ENCODE results near the gene NCOR2. TPM values are rescaled to one million over a fixed set of nuclear protein-coding genes. Genes with fewer than 3 reads are reported as not detected.
A peak's percentile ranks its signal among the peaks of the same experiment; 100 is the strongest.

Gene NCOR2
- 100 to 1,000 TPM in 8 of 9 donors, 10 to 100 TPM in 1; 66.9 to 184 (median 132) TPM for total RNA-seq
- polyA plus RNA-seq, result 10 to 100 TPM; 62.1 to 67.0 TPM
- long read RNA-seq, donor 1, partial matches to known transcripts, result 54 of 105 reads
- long read RNA-seq, donor 1, other reads (novel, unspliced or antisense), result 51 of 105 reads
- long read RNA-seq, donor 2, partial matches to known transcripts, result 25 of 48 reads
- long read RNA-seq, donor 2, other reads (novel, unspliced or antisense), result 22 of 48 reads
- long read RNA-seq, donor 3, partial matches to known transcripts, result 38 of 78 reads
- long read RNA-seq, donor 3, other reads (novel, unspliced or antisense), result 40 of 78 reads

DNA sequence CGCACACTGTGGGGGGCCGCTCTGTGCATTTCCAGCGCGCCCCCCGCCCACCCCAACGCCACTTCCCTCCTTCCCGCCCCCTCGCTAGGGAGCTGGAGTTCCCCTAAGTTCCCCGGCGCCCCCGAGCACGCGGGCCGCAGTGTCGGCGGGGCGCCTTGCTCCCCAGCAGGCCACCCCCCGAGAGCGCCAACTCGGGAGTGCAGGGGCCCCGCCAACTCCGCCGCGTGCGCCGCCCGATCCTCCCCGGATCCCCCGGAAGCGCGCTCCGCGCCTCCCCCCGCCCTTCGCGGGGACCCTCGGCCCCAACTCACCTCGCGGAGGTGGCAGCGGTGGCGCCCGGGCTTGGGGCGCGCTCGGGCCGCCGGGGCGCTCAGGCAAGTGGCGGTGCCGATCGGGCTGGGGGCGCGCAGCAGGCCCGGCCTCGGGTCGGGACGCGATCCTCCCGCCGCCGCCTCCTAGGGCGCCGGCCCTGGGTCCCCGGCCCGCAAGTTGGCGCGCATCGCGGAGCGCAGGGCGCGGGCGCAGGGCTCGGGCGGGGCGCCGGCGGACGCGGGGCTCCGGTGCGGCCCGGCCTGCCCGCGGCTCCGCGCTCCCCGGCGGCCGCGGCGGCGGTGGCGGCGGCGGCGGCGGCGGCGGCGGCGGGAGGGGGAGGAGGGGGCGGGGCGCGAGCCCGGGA lies at the start of gene NCOR2:
Gene NCOR2 (minus strand): TSS at position 616 of the 676 bp plus-strand sequence. CDS start 72,361 bp downstream, outside the sequence.
- peak in 1 of 5 donors; percentile 56 for DNase-seq
- WGBS, 4 donors, result 0 to 1% (median 1%) methylated on average over 23 to 105 of the region's 106 CpGs

DNA sequence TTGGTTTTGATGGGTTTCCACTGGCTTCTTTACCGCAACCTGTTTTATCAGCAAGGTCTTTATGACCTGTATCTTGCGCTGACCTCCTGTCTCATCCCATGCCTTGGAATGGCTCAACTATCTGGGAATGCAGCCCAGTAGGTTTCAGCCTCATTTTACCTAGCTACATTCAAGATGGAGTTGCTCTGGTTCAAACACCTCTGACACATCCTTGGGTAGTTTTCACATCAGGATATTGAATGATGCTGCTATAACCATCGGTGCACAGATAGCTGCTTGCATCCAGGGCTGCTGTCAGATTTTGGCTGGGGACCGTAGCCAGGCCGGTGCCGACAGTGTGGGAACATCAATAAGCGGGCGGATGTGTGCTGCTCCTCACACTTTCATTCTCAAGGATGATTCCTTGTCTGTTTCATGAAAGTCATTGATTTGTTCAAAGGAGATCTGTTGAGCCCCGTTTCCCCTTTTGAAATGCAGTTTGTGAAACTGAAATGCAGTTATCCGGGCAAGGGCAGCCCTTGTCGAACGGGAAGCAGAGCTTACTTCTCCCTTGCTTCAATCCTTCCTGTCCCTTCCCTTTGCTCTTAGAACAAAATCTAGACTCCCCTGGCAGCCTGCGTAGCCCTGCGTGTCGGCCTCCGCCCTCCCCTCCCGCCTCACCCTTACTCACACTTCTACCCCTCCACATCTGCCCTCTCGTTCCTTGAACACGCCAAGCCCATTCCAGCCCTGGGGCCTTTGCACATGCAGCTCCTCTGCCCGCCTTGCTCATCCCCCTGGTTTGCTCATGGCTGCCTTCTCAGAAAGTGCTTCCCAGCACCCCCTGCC lies 49.2 kb upstream of the NCOR2 start:
- peaks cover 0 to 24% (median 12%) of the 10 kb centered on the region in 12 donors for H3K4me1 ChIP-seq
- TF ChIP-seq, protein P1, sequence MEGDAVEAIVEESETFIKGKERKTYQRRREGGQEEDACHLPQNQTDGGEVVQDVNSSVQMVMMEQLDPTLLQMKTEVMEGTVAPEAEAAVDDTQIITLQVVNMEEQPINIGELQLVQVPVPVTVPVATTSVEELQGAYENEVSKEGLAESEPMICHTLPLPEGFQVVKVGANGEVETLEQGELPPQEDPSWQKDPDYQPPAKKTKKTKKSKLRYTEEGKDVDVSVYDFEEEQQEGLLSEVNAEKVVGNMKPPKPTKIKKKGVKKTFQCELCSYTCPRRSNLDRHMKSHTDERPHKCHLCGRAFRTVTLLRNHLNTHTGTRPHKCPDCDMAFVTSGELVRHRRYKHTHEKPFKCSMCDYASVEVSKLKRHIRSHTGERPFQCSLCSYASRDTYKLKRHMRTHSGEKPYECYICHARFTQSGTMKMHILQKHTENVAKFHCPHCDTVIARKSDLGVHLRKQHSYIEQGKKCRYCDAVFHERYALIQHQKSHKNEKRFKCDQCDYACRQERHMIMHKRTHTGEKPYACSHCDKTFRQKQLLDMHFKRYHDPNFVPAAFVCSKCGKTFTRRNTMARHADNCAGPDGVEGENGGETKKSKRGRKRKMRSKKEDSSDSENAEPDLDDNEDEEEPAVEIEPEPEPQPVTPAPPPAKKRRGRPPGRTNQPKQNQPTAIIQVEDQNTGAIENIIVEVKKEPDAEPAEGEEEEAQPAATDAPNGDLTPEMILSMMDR (IDR thresholded peaks at IDR 0.05), result no peak
- TF ChIP-seq POLR2A (IDR thresholded peaks at IDR 0.05), result no peak
- no peaks in the 10 kb centered on the region for H3K27me3 ChIP-seq
- no peaks in the 10 kb centered on the region for H3K36me3 ChIP-seq
- H3K27ac ChIP-seq, result peak overlapping the region in 1 of 12 donors; percentile 57
- WGBS, 4 donors, result 83 to 90% (median 86%) methylated on average over 20 of the region's 20 CpGs
- ATAC-seq (no peak), DNase-seq (no peak)
- no peak overlapping the region for H3K4me3 ChIP-seq
- peaks cover 0 to 6% (median 0%) of the 10 kb centered on the region in 12 donors for H3K9me3 ChIP-seq
- intact Hi-C loops (cut with DNase I), result loop anchor here in 2 of 10 donors (5.0 kb wide), 2 partner anchors 39 to 44 kb away; no protein-coding TSS in a partner anchor

More for the DNA sequence above, at the start of gene NCOR2:
- no peaks in the 10 kb centered on the region for H3K9me3 ChIP-seq
- H3K27me3 ChIP-seq, result no peaks in the 10 kb centered on the region
- peak within 1 kb of the TSS; percentile 36 to 99 (median 92) for H3K4me3 ChIP-seq
- peaks cover 0 to 60% (median 47%) of the 10 kb centered on the region in 12 donors for H3K4me1 ChIP-seq
- TF ChIP-seq POLR2A (IDR thresholded peaks at IDR 0.05), result no peak
- TF ChIP-seq, protein P1 (IDR thresholded peaks at IDR 0.05), result no peak
- peak within 1 kb of the TSS; percentile 93 to 99 (median 98) for H3K27ac ChIP-seq
- H3K36me3 ChIP-seq, result peaks cover 0 to 2% (median 0%) of the 10 kb centered on the region in 9 donors
- peak in 1 of 4 donors; percentile 4 for ATAC-seq
- intact Hi-C loops (cut with DNase I), result loop anchor here (1.0 to 10.0 kb wide), 18 partner anchors 48 to 532 kb away; no protein-coding TSS in a partner anchor

DNA sequence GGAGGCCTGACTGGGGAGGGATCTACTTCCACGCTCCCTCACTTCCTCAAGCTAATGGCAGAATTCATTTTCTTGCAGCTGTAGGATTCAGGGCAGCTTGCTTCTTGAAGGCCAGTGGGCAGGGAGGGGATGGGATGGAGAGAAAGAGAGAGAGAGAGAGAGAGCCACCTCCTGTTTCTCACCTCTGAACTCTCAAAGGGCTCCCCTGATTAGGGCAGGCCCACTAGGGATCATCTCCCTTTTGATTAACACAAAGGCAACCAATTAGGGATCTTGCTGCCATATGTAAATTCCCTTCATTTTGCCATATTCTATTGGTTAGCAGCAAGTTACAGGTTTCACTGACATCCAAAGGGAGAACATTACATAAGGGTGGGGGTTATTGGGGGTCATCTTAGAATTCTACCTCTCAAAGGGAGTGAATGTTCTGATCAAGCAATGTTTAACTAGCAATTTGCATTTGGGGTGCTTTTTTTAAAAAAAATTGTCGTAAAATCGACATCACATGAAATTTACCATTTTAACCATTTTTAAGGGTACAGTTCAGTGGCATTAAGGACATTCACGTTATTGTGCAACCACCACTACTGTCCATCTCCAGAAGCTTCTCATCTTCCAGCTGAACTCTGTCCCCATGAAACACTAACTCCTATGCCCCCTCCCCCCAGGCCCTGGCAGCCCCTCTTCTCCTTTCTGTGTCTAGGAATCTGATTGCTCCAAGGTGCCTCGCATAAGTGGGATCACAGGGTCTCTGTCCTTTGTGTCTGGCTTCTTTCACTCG lies 47.3 kb upstream of the NCOR2 start:
- peaks cover 0 to 22% (median under 1%) of the 10 kb centered on the region in 12 donors for H3K4me1 ChIP-seq
- no peak overlapping the region for H3K4me3 ChIP-seq
- H3K9me3 ChIP-seq, result peaks cover 0 to 6% (median 0%) of the 10 kb centered on the region in 12 donors
- intact Hi-C loops (cut with DNase I), result loop anchor here in 2 of 10 donors (5.0 kb wide), 2 partner anchors 37 to 42 kb away; no protein-coding TSS in a partner anchor
- ATAC-seq (no peak), DNase-seq (no peak)
- WGBS, 4 donors, result 93 to 95% (median 93%) methylated on average over 6 of the region's 6 CpGs
- no peak for TF ChIP-seq POLR2A (IDR thresholded peaks at IDR 0.05)
- TF ChIP-seq, protein P1 (IDR thresholded peaks at IDR 0.05), result no peak
- H3K27me3 ChIP-seq, result no peaks in the 10 kb centered on the region
- no peaks in the 10 kb centered on the region for H3K36me3 ChIP-seq
- no peak overlapping the region for H3K27ac ChIP-seq

Measured in heart left ventricle (tissue), 16 donors.